Testis (tissue), 2 donors: ENCODE data around the gene ALKBH5.

Experiments used
- POLR2A ChIP-seq: fragments of 450-650 bp; IDR thresholded peaks from one replicate; pipeline ENCODE4 v1.6.1; 2017; ENCODE audit warnings: antibody characterized with exemption, mild to moderate bottlenecking, moderate library complexity
- TF ChIP-seq, protein P1 (sequence below), 3 experiments: fragments of 450-650 bp in 2 of 3; fragments of 200-600 bp in 1 of 3; sonication (generic) in 1 of 3; IDR thresholded peaks; one replicate each; pipeline ENCODE4 v1.5.1; 2016 to 2019; ENCODE audit warnings: antibody characterized with exemption in 3 of 3, mild to moderate bottlenecking in 2 of 3, moderate library complexity in 1 of 3

DNA sequence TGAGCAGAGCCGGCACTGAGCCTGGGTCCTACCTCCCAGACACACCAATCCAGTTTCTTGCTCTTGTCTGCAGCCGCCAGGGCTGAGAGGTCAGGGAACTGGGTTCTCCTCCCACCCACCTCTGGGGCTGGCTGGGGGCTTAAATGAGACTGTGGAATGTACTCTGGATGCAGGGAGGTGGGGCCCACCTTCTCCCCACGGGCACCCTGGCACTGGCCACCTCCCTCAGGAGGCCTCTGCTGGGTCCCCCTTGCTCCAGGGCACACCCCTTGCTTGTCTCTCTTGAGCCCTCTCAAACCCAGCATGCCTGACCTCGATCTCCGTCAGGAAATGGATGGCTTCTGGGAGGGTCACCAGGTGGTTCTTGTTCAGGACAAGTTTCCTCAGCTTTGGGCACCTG is 68.5 kb downstream of the ALKBH5 start:
- TF ChIP-seq, protein P1, sequence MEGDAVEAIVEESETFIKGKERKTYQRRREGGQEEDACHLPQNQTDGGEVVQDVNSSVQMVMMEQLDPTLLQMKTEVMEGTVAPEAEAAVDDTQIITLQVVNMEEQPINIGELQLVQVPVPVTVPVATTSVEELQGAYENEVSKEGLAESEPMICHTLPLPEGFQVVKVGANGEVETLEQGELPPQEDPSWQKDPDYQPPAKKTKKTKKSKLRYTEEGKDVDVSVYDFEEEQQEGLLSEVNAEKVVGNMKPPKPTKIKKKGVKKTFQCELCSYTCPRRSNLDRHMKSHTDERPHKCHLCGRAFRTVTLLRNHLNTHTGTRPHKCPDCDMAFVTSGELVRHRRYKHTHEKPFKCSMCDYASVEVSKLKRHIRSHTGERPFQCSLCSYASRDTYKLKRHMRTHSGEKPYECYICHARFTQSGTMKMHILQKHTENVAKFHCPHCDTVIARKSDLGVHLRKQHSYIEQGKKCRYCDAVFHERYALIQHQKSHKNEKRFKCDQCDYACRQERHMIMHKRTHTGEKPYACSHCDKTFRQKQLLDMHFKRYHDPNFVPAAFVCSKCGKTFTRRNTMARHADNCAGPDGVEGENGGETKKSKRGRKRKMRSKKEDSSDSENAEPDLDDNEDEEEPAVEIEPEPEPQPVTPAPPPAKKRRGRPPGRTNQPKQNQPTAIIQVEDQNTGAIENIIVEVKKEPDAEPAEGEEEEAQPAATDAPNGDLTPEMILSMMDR (IDR thresholded peaks at IDR 0.05): no peak
- TF ChIP-seq POLR2A: no peak
